NCI-H2107 treated with DMSO at 0.1 percent for 48 hours (cell line): ENCODE data around the gene IL18.
A peak's percentile ranks its signal among the peaks of the same experiment; 100 is the strongest.
"Not testable (repeated sequence)": the region's sequence is repeated elsewhere in the genome, so short reads cannot be mapped to it uniquely, and the experiment has no call there.

Experiments
- DNase-seq: peaks from one replicate; lab custom pipeline; 2025; ENCODE audit not compliant: unreplicated experiment; lab: John Stamatoyannopoulos, UW

IL18 gene

DNA sequence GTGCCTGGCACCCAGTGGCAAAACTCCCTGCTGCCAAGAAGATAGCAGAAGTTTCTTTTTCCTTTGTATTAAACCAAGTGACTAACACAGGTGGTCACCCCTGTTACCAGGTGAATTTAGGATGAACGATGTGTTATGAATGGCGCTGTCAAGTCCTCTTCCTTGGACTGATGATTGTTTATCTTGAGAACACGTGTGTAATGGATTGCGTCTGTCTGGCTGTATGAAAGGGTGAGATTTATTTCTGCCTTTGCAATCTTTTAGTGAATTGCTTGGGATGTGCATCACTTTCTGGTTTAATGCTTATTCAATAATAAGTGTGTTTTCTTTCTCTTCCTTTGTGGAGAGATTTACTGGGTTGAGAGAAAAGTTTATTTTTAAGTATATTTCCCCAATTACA is 40.8 kb downstream of the IL18 start:
- no peak for DNase-seq

DNA sequence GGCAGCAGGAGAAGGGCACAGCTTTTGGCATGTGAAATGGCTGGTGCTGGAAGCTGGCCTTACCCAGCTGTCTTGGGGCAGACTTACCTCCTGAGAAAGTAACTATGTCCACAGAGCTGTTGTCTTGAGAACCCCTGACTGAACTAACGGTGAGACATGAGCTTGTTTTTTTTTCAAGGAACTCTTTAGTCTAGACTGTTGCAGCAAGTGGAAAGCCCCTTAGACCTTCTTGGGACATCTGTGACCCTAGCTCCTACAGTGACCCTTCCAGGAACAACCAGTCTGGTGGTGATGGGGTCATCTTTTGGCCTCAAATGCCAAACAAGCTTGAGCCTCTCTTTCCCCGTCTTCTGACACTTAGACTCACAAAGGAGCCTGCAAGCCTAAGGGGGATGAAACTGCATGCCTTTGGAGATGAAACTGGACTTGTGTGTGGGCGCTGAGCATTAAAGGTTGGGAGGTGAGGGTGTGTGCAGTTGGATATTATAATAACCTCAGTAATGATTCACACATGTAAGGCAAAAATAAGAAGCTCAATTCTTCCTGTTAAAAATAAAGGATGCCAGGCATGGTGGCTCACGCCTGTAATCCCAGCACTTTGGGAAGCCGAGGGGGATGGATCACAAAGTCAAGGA is 41.8 kb downstream of the IL18 start:
- no peak for DNase-seq

DNA sequence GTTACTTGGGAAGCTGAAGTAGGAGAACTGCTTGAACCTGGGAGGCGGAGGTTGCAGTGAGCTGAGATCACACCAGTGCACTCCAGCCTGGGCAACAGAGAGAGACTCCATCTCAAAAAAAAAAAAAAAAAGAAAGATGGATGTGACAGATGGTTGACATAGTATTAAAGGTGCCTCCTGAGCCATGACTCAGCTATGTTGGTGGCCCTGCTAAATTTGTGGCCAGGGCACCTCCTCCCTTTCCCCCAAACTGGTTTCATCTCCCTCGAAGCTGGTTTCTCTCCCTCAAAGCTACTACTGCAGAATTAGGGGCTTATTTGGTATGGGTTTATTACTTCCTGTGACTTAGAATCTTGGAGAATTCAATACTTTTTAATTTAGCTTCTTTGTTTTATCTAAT is 45.7 kb downstream of the IL18 start:
- DNase-seq: no peak

DNA sequence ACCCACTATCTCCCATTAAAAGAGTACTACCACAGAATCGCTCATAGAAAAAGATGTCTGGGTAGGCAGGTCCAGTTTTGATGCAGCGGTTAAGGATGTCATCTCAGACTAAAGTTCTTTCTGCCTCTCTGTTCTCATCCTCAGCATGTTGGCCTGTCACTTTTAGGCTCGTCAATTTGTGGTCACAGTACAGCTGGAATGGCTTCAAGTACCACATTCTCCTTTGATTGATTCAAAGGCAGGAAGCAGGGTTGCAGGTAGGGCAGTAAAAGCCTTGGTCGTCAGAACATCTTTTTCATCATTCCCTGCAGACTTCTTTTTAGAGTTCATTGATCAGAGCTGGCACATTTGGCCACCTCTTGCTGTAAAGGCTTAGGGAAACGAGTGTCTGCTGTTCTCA is 48.5 kb downstream of the IL18 start:
- DNase-seq: no peak

DNA sequence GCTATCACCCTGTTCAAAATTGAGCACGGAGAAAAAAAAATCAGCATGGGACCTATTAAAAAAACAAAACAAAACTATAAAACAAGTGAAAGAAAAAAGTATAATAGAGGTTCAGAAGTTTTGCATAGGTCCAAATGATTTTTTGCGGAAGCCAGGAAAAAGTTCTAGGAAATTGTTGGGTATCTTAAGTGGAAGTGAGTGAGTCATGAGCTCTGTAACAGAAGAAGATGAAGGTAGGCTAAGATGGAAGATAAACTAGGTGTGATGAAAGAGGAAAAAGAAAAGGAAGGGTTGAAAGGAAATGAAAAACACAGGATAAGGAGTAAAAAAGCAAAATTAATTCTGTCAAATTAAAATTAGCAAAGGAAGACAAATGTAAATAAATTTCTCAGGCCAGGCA is 49.4 kb downstream of the IL18 start:
- DNase-seq: no peak

DNA sequence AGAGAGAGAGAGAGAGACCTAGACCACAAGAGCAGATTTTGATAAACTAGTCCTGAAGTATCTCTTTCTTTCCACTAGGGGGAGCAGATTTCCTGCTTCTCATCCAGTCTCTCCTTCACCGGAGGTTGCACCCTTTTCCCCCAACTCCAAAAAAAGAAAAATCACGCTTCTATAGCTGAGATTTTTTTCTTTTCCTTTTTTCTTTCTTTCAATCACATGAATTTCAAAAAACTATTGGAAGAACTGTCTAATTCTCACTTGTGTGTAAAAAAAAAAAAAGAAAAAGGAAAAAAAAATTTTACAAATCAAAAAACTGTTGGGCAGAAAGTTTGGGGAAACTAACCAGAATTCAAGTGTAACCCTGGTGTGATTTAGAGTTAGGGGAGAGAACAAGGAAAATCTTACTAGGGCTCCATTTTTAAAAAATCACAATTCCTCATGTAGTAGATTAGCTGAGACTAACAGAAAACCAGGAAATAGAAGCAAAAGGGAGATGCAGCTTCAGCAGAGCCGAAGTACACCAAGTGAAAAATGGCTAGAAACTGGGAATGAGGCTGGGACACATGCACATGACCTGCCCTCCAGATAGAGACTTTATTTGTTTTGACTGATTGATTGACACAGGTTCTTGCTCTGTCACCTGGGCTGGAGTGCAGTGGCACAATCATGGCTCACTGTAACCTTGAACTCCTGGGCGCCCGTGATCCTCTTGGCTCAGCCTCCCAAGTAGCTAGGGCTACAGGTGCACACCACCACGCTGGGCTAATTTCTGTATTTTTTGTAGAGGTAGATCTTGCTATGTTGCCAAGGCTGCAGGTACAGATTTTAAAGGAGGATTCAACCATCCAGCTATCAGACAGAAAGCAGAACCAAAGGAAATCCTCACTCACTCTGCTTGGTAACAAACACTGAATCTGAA is 50.1 kb downstream of the IL18 start:
- peak; percentile 74 for DNase-seq

DNA sequence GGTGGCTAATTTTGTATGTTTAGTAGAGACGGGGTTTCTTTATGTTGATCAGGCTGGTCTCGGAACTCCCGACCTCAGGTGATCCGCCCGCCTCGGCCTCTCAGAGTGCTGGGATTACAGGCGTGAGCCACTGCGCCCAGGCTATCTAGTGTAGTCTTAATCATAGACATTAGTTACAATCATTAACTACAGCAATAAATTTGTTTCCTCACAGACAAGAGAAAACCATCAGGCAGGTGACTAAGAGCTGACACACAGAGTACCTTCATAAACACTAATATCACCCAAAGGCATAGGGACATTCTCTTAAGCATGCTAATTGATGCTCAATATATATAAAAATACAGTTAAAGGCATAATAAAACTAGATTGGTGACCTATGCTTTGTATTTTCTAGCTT is 57.8 kb downstream of the IL18 start:
- DNase-seq: no peak

DNA sequence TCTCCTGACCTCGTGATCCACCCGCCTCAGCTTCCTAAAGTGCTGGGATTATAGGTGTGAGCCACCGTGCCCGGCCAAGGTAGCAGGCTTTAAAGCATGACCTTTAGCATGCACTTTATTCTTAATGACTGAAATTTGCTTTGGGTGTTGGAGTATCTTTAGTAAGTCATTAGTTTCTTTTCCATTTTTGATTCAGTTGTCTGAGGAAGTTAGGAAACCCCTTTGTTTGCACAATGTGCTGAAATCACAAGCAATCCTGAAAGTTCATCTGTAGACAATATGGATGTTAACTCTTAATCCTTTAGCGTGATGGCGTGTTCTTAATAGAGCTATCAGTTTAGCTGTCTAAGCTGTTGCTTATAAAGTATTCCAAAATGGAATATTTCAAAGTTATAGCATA is 60.4 kb downstream of the IL18 start:
- DNase-seq: no peak

DNA sequence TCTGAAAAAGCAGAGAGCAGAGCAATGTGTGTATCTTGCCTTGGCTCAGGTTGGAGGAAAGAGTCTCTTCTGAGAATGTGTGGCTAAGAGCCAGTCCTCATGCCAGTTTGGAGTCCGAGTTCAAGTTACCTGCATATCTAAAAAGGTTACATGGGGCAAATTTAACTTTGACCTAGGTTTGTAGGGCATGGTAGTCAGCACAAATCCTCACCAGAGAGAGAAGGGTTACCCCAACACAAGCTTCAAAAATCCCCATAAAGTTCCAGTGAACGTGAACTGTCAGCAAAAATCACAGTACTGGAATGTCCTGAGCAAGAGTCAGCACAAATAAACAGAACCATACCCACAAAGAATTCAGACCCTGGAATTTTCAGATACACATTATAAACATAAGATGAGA is 63.4 kb downstream of the IL18 start:
- DNase-seq: no peak

DNA sequence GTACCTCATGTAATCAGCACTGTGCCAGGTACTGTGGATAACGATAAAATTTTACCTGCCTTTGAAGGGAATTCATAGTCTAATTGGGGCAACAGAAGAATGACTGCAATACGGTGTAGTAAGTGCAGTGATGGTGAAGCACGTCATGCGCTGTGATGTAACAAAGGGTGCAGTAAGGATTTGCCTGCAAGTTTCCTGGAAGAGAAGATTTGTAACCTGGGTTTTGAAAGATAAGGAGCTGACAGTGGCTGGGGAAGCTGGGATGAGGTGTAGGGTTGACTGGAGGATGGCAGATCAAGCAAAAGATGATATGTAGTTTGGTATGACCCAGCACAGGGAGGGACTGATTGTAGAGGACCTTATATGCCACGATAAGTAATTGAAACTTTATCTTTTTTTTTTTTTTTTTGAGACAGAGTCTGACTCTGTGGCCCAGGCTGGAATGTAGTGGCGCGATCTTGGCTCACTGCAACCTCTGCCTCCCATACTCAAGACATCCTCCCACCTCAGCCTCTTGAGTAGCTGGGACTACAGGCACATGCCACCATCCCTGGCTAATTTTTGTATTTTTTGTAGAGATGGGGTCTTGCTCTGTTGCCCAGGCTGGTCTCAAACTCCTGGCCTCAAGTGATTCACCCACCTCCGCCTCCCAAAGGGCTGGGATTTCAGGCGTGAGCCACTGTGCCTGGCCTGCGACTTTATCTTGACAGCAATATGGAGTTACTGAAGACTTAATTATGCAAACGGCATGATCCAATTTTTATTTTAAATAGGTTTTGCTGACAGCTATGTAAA is 66.0 kb downstream of the IL18 start:
- no peak for DNase-seq

DNA sequence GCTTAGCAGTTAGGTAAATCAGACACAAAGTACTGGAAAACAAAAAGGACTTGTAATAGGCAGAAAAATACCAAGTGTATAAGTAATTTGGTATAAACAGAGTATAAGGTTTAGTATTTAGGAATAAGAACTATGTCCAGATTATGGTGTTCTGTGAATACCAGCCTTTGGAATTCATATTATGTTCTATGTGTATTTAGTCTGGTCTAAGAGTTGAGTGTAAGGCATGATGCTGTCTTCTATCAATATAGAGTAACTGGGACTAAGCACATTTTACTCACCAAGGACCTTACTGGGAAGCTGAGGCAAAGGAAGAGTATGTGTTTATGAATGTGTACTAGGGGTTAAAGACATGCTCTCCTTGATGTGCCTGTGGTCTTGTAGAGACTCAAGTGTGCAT is 67.7 kb downstream of the IL18 start:
- no peak for DNase-seq

DNA sequence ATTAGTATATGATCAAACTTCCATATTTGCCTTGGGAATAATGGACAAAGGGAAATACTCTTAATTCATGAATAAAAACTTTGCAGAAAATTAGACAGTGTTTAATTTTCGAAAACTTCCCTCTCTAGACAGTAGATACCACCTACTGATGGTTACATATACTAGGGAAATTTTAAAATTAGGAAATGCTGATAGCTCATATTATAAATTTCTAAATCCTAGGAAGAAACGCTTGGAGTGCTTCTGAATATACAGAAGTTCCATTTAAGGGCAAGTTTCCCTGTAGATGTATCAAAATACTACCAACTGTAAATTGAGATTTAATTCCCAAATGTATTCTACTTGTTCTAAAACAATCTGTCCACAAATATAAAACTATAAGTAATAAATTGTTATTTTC is 68.6 kb downstream of the IL18 start:
- DNase-seq: not testable (repeated sequence)
